ENCODE measurements around the gene IFNLR1. TPM values are rescaled to one million over a fixed set of nuclear protein-coding genes. Genes with fewer than 3 reads are reported as not detected.

The IFNLR1 gene
- total RNA-seq, 2 donors from 2014 or later = 0.14 TPM; not detected in 1

DNA sequence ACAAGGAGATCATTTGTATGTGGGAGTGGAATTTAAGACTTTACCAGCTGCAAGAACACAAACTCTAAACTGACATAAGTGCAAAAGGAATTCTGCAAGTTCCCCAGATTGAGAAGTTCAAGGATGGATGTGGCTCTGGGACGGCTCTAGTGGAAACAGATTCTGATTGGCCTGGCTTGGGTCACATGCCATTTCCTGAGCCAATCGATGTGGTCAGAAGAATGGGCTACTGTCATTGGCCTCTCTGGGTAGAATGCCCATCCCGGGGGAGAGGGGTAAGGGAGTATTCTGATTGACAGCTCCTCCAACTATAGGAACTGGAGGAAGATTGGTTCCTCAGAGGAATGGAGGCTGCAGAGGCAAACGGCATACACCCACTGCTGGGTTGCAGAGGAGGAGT is 6.0 kb upstream of the IFNLR1 start:
- Histone ChIP-seq H3K4me3 (no peak overlapping the region), H3K4me1 (ENCODE audit: control insufficient read depth in 1 of 2, low read depth in 2 of 2) (no peaks in the 10 kb centered on the region), H3K9me3 (no peaks in the 10 kb centered on the region), H3K36me3 (no peaks in the 10 kb centered on the region), H3K27me3 (replicated peaks; ENCODE audit: insufficient read depth) (no peaks in the 10 kb centered on the region), H3K27ac (no peak overlapping the region)
- no peak for ATAC-seq (ENCODE audit: insufficient number of reproducible peaks, low FRiP score, low read depth)
- DNase-seq (ENCODE audit: low spot score) = no peak
- TF ChIP-seq, protein P1, sequence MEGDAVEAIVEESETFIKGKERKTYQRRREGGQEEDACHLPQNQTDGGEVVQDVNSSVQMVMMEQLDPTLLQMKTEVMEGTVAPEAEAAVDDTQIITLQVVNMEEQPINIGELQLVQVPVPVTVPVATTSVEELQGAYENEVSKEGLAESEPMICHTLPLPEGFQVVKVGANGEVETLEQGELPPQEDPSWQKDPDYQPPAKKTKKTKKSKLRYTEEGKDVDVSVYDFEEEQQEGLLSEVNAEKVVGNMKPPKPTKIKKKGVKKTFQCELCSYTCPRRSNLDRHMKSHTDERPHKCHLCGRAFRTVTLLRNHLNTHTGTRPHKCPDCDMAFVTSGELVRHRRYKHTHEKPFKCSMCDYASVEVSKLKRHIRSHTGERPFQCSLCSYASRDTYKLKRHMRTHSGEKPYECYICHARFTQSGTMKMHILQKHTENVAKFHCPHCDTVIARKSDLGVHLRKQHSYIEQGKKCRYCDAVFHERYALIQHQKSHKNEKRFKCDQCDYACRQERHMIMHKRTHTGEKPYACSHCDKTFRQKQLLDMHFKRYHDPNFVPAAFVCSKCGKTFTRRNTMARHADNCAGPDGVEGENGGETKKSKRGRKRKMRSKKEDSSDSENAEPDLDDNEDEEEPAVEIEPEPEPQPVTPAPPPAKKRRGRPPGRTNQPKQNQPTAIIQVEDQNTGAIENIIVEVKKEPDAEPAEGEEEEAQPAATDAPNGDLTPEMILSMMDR (IDR thresholded peaks at IDR 0.05) = no peak

DNA sequence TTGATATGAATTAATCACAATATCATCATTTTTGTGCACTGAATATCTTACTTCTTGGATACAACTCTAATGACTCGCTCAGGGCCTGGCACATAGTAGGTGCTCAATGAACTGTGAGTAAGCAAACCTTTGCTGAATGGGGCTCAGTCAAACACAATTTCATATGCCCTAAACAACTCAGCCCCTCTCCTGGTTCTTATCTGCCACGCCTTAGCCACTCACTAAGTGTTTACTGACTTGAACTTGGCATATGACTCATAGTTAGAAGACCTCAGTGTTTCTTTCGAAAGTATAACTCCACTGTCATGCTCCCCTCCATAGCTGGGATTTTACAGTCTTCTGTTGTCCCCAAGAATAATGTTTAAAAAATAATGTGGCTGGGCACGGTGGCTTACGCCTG is 4.8 kb upstream of the IFNLR1 start:
- peaks cover 3 to 10% of the 10 kb centered on the region in 2 donors for H3K4me1 ChIP-seq (ENCODE audit: control insufficient read depth in 1 of 2, low read depth in 2 of 2)
- ATAC-seq (ENCODE audit: insufficient number of reproducible peaks, low FRiP score, low read depth) (no peak), DNase-seq (ENCODE audit: low spot score) (no peak)
- H3K27ac ChIP-seq = no peak overlapping the region
- TF ChIP-seq, protein P1 (IDR thresholded peaks at IDR 0.05) = no peak
- H3K9me3 ChIP-seq = no peaks in the 10 kb centered on the region
- H3K4me3 ChIP-seq = no peak overlapping the region
- H3K27me3 ChIP-seq (replicated peaks; ENCODE audit: insufficient read depth) = no peaks in the 10 kb centered on the region
- H3K36me3 ChIP-seq = no peaks in the 10 kb centered on the region

GRCh38 chr1:24190983-24191461 is 3.9 kb upstream of the IFNLR1 start:
- Histone ChIP-seq H3K4me3 (no peak overlapping the region), H3K27me3 (replicated peaks; ENCODE audit: insufficient read depth) (no peaks in the 10 kb centered on the region), H3K36me3 (no peaks in the 10 kb centered on the region), H3K27ac (no peak overlapping the region), H3K9me3 (no peaks in the 10 kb centered on the region), H3K4me1 (ENCODE audit: control insufficient read depth in 1 of 2, low read depth in 2 of 2) (peaks cover 3 to 16% of the 10 kb centered on the region in 2 donors)
- no peak for ATAC-seq (ENCODE audit: insufficient number of reproducible peaks, low FRiP score, low read depth)
- no peak for DNase-seq (ENCODE audit: low spot score)
- TF ChIP-seq, protein P1 (IDR thresholded peaks at IDR 0.05) = no peak

DNA sequence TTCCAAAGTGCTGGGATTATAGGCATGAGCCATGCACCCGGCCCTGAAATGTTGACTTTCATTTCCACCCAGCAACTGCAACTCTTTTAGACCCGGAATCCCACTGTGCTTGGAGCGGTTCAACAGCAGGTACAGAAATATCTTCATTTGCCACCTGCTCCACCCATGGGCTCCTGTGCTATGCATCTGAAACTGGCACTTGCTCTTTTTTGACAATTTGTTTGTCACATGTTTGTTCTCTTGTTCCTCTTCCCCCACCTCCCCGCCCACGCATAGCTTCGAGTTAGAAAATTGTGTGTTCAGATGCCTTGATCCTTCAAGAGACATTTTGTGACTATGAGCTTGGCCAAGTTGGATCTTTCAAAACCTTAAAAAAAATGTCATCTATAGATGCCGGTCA is 2.4 kb upstream of the IFNLR1 start:
- Histone ChIP-seq H3K27ac (no peak overlapping the region), H3K4me3 (no peak overlapping the region), H3K36me3 (no peaks in the 10 kb centered on the region), H3K4me1 (ENCODE audit: control insufficient read depth in 1 of 2, low read depth in 2 of 2) (peaks cover 3 to 16% of the 10 kb centered on the region in 2 donors), H3K9me3 (no peaks in the 10 kb centered on the region), H3K27me3 (replicated peaks; ENCODE audit: insufficient read depth) (no peaks in the 10 kb centered on the region)
- no peak for DNase-seq (ENCODE audit: low spot score)
- TF ChIP-seq, protein P1 (IDR thresholded peaks at IDR 0.05) = no peak
- no peak for ATAC-seq (ENCODE audit: insufficient number of reproducible peaks, low FRiP score, low read depth)

DNA sequence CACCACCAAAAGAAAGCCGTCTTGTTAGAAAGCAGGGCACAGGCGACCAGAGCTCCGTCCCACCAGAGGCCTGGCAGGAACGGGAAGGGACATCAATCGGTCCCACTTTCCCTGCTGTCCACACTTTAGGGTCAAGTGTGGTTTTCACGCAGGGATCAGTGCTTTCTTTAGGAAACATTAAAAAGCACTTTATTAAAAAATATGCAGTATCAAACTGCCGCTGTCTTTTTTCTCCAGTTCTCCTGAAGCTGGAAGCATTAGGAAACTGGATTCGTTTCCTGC is 437 bp downstream of the IFNLR1 start:
- TF ChIP-seq, protein P1 (IDR thresholded peaks at IDR 0.05) = no peak
- Histone ChIP-seq H3K9me3 (no peaks in the 10 kb centered on the region), H3K27me3 (replicated peaks; ENCODE audit: insufficient read depth) (no peaks in the 10 kb centered on the region), H3K4me1 (ENCODE audit: control insufficient read depth in 1 of 2, low read depth in 2 of 2) (peaks cover 3 to 16% of the 10 kb centered on the region in 2 donors), H3K4me3 (peak overlapping the region; percentile 72), H3K36me3 (no peaks in the 10 kb centered on the region), H3K27ac (no peak overlapping the region)
- ATAC-seq (ENCODE audit: insufficient number of reproducible peaks, low FRiP score, low read depth) (no peak), DNase-seq (ENCODE audit: low spot score) (no peak)
